Muscle of leg (tissue), 11 donors: Measurements from ENCODE around the gene TRANK1. TPM values are rescaled to one million over a fixed set of nuclear protein-coding genes. Genes with fewer than 3 reads are reported as not detected.

Experiments
- DNase-seq: peaks from one replicate; pipeline ENCODE4 v3.0.0; 2013
- H3K27ac ChIP-seq: one replicate; pipeline ENCODE4 v1.5.1; 2013; ENCODE audit warnings: mild to moderate bottlenecking, low read length, control low read depth
- H3K27me3 ChIP-seq: one replicate; pipeline ENCODE4 v1.6.1; 2013; ENCODE audit warnings: low read length; ENCODE audit not compliant: control insufficient read depth, insufficient read depth
- H3K36me3 ChIP-seq: one replicate; pipeline ENCODE4 v1.6.1; 2013; ENCODE audit warnings: low read length; ENCODE audit not compliant: control insufficient read depth, insufficient read depth
- H3K4me1 ChIP-seq: one replicate; pipeline ENCODE4 v1.6.1; 2013; ENCODE audit warnings: low read length; ENCODE audit not compliant: control insufficient read depth, insufficient read depth
- H3K4me3 ChIP-seq: one replicate; pipeline ENCODE4 v1.5.1; 2013; ENCODE audit warnings: low read length, control low read depth
- H3K9me3 ChIP-seq: replicated peaks from 2 replicates; pipeline ENCODE4 v1.6.1; 2013; ENCODE audit warnings: low read depth, low read length; ENCODE audit not compliant: control insufficient read depth
- WGBS: methylation state at CpG from one replicate; pipeline ENCODE4 v1.1.5; 2013; ENCODE audit warnings: missing lambda C conversion rate; ENCODE audit not compliant: insufficient coverage; 5-methylcytosine and 5-hydroxymethylcytosine counted together
- polyA plus RNA-seq, 8 donors: library from polyadenylated mRNA; unstranded; fragments of 120-200 nt; gene quantifications; one replicate each; pipeline versions ENCODE4 v1.2.1 to v1.2.3, GENCODE V29; 2013; ENCODE audit warnings: inconsistent platforms in 1 of 8, low replicate concordance in 1 of 8; ENCODE audit not compliant: insufficient read length in 8 of 8, insufficient read depth in 1 of 8
- total RNA-seq: library from RNA; stranded (reverse); fragments of 120-200 nt; gene quantifications from one replicate; pipeline ENCODE4 v1.2.4, GENCODE V29; 2013

Gene TRANK1
- total and polyA plus RNA-seq, 9 donors = 3.7 to 6.2 (median 4.5) TPM

DNA sequence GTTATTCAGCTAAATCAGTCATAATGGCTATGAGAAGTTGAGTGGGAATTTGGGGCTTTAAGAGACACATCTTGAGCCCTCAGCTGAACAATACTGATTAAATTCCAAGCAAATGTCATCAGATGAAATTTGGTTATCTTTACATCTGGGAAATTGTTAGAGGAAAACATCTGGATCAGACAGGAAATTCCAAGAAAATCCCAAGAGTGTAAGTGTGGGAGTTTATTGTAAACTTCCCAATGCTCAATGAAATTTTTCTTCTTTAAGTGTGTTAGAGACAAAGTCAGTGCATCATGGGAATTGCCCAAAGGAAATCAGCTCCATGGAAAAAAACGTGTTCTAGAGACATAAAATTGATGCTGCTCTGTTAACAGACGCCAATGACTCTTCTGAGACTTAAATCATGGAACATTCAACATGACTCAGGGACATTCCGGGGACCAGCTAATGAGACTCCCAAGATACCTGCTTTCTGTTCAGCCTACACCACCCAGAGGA lies 160.7 kb downstream of the TRANK1 start:
- peak overlapping the region; percentile 36 for H3K27ac ChIP-seq

GRCh38 chr3:36777424-36778218 lies 167.2 kb downstream of the TRANK1 start:
- WGBS = 100% methylated on average over 1 of the region's 2 CpGs
- Histone ChIP-seq H3K27ac (no peak overlapping the region), H3K4me3 (no peak overlapping the region)

More for the DNA sequence above, 160.7 kb downstream of the TRANK1 start:
- Histone ChIP-seq H3K36me3 (no peaks in the 10 kb centered on the region), H3K9me3 (no peaks in the 10 kb centered on the region), H3K4me1 (peaks cover 8% of the 10 kb centered on the region), H3K27me3 (no peaks in the 10 kb centered on the region), H3K4me3 (no peak overlapping the region)
- 0% methylated on average over 1 of the region's 3 CpGs for WGBS
- DNase-seq = peak; percentile 94

More at GRCh38 chr3:36777424-36778218, 167.2 kb downstream of the TRANK1 start:
- Histone ChIP-seq H3K9me3 (no peaks in the 10 kb centered on the region), H3K4me1 (no peaks in the 10 kb centered on the region), H3K27me3 (no peaks in the 10 kb centered on the region), H3K36me3 (no peaks in the 10 kb centered on the region)
- no peak for DNase-seq

Other genes starting within 250 kb of the TRANK1 start
- gene DCLK3, start 180.5 kb downstream of the TRANK1 start, total RNA-seq = 2.2 TPM
- 1 to 10 TPM; 1.4 to 2.8 (median 2.6) TPM for gene DCLK3, start 180.5 kb downstream of the TRANK1 start, polyA plus RNA-seq
- gene EPM2AIP1, start 48.1 kb upstream of the TRANK1 start, total RNA-seq = 27.0 TPM
- gene EPM2AIP1, start 48.1 kb upstream of the TRANK1 start, polyA plus RNA-seq = 10 to 100 TPM; 19.4 to 32.3 (median 26.2) TPM
- gene MLH1, start 48.5 kb upstream of the TRANK1 start, total RNA-seq = 50.3 TPM
- 10 to 100 TPM; 39.9 to 59.4 (median 50.6) TPM for gene MLH1, start 48.5 kb upstream of the TRANK1 start, polyA plus RNA-seq
- gene LRRFIP2, start 229.5 kb upstream of the TRANK1 start, total RNA-seq = 26.5 TPM
- gene LRRFIP2, start 229.5 kb upstream of the TRANK1 start, polyA plus RNA-seq = 10 to 100 TPM; 31.5 to 43.2 (median 34.0) TPM